CD4-positive, alpha-beta T cell (primary cell): ENCODE results near the gene HDAC4. TPM values are rescaled to one million over a fixed set of nuclear protein-coding genes. Genes with fewer than 3 reads are reported as not detected.
A peak's percentile ranks its signal among the peaks of the same experiment; 100 is the strongest.

Source experiments
- ATAC-seq: fragments of 200-7000 bp; cut with Tn5 transposase; one replicate; pipeline ENCODE4 v1.10.0; 2022; ENCODE audit warnings: mild to moderate bottlenecking; ENCODE audit not compliant: poor library complexity
- CTCF ChIA-PET: fragments of 350-600 bp; sonication (Branson Sonifier 250); formaldehyde crosslinking; loops from one replicate; lab custom pipeline; 2021; ENCODE audit warnings: antibody characterized with exemption, inconsistent platforms; lab: Charles Lee
- POLR2A ChIA-PET: fragments of 350-600 bp; sonication (Branson Sonifier 250); formaldehyde crosslinking; loops from one replicate; lab custom pipeline; 2021; ENCODE audit warnings: antibody characterized with exemption, inconsistent platforms; lab: Charles Lee
- DNase-seq, 14 experiments: peaks; one replicate each; pipeline ENCODE4 v3.0.0-alpha.2; 2013 to 2020; ENCODE audit warnings: mixed read lengths in 2 of 14
- H3K27ac ChIP-seq, 2 donors: one replicate each; pipeline versions ENCODE4 v1.5.1 to v1.7.0; 2013; ENCODE audit warnings: low read length in 2 of 2, low read depth in 1 of 2, mild to moderate bottlenecking in 1 of 2
- H3K27me3 ChIP-seq, 2 experiments: 1 replicate in 1 of 2; 2 replicates in 1 of 2; pipeline versions ENCODE4 v1.6.1 to v1.7.0; 2013; ENCODE audit warnings: low read length in 2 of 2, control low read depth in 1 of 2, mild to moderate bottlenecking in 1 of 2, moderate library complexity in 1 of 2; ENCODE audit not compliant: insufficient read depth in 2 of 2, control insufficient read depth in 1 of 2
- H3K36me3 ChIP-seq: one replicate; pipeline ENCODE4 v1.6.1; 2013; ENCODE audit warnings: low read length, control low read depth; ENCODE audit not compliant: insufficient read depth
- H3K4me1 ChIP-seq: one replicate; pipeline ENCODE4 v1.6.1; 2013; ENCODE audit warnings: low read length, control low read depth; ENCODE audit not compliant: insufficient read depth
- H3K4me3 ChIP-seq: one replicate; pipeline ENCODE4 v1.5.1; 2013; ENCODE audit warnings: mild to moderate bottlenecking, low read length, moderate library complexity
- H3K9me3 ChIP-seq, 2 experiments: 1 replicate in 1 of 2; 2 replicates in 1 of 2; pipeline versions ENCODE4 v1.6.1 to v1.7.0; 2013; ENCODE audit warnings: low read length in 2 of 2, mild to moderate bottlenecking in 2 of 2, control low read depth in 1 of 2, moderate library complexity in 1 of 2; ENCODE audit not compliant: control insufficient read depth in 1 of 2, insufficient read depth in 1 of 2
- H3K27ac Mint-ChIP-seq: one replicate; pipeline ENCODE4 v1.8.0; 2020; ENCODE audit warnings: mixed read lengths
- H3K27me3 Mint-ChIP-seq: one replicate; pipeline ENCODE4 v1.8.0; 2021; ENCODE audit warnings: mixed read lengths
- H3K36me3 Mint-ChIP-seq: one replicate; pipeline ENCODE4 v1.8.0; 2021; ENCODE audit warnings: low read depth, mixed read lengths
- H3K4me1 Mint-ChIP-seq: one replicate; pipeline ENCODE4 v1.8.0; 2021; ENCODE audit warnings: low read depth, mixed read lengths
- H3K4me3 Mint-ChIP-seq: one replicate; pipeline ENCODE4 v1.8.0; 2020; ENCODE audit warnings: mild to moderate bottlenecking, mixed read lengths
- H3K9me3 Mint-ChIP-seq: one replicate; pipeline ENCODE4 v1.8.0; 2020; ENCODE audit warnings: mixed read lengths
- intact Hi-C, 2 experiments: fragments of 100-400 bp; cut with DNase I in 1 of 2; cut with micrococcal nuclease in 1 of 2; formaldehyde crosslinking; loops; one replicate each; pipeline versions ENCODE4 v1.15.1 to v1.9.0; 2023 to 2025; cut with DNase I, micrococcal nuclease
- total RNA-seq, 174 experiments: library from RNA in 2 of 174; stranded (reverse) in 2 of 174; gene quantifications; one replicate each; pipeline ENCODE4 v1.2.3 and lab custom pipeline; 2021 to 2026
- TF ChIP-seq, protein P1 (sequence below): fragments of 200-600 bp; IDR thresholded peaks from one replicate; pipeline ENCODE4 v1.8.0; 2022; ENCODE audit warnings: antibody characterized with exemption, mild to moderate bottlenecking

Gene HDAC4
- total RNA-seq, 2 experiments from 2014 or later = 45.3 to 49.2 TPM

- H3K4me1 ChIP-seq = no peaks in the 10 kb centered on the region
- peaks cover 77% of the 10 kb centered on the region for H3K36me3 ChIP-seq
- Mint-ChIP-seq H3K4me3 (no peak overlapping the region), H3K27me3 (no peaks in the 10 kb centered on the region), H3K36me3 (peaks cover 91% of the 10 kb centered on the region), H3K9me3 (no peaks in the 10 kb centered on the region), H3K27ac (no peak overlapping the region), H3K4me1 (no peaks in the 10 kb centered on the region)
- peaks cover 0 to 37% of the 10 kb centered on the region in 2 experiments for H3K9me3 ChIP-seq
- ChIA-PET CTCF (no interaction called here), POLR2A (no interaction called here)
- TF ChIP-seq, protein P1, sequence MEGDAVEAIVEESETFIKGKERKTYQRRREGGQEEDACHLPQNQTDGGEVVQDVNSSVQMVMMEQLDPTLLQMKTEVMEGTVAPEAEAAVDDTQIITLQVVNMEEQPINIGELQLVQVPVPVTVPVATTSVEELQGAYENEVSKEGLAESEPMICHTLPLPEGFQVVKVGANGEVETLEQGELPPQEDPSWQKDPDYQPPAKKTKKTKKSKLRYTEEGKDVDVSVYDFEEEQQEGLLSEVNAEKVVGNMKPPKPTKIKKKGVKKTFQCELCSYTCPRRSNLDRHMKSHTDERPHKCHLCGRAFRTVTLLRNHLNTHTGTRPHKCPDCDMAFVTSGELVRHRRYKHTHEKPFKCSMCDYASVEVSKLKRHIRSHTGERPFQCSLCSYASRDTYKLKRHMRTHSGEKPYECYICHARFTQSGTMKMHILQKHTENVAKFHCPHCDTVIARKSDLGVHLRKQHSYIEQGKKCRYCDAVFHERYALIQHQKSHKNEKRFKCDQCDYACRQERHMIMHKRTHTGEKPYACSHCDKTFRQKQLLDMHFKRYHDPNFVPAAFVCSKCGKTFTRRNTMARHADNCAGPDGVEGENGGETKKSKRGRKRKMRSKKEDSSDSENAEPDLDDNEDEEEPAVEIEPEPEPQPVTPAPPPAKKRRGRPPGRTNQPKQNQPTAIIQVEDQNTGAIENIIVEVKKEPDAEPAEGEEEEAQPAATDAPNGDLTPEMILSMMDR = no peak
- intact Hi-C loops = no loop called here
- H3K4me3 ChIP-seq = no peak overlapping the region
- ATAC-seq (no peak), DNase-seq (peak in 1 of 14 experiments; percentile 14)
- H3K27me3 ChIP-seq = no peaks in the 10 kb centered on the region
- H3K27ac ChIP-seq = no peak overlapping the region
Measured at GRCh38 chr2:239180526-239181073, 220.2 kb downstream of the HDAC4 start.

- Mint-ChIP-seq H3K27ac (no peak overlapping the region), H3K36me3 (peaks cover 91% of the 10 kb centered on the region), H3K4me1 (no peaks in the 10 kb centered on the region), H3K27me3 (no peaks in the 10 kb centered on the region), H3K9me3 (peaks cover under 1% of the 10 kb centered on the region), H3K4me3 (no peak overlapping the region)
- H3K4me3 ChIP-seq = no peak overlapping the region
- H3K9me3 ChIP-seq = peaks cover 7 to 43% of the 10 kb centered on the region in 2 experiments
- POLR2A ChIA-PET = no interaction called here
- ATAC-seq (no peak), DNase-seq (no peak)
- intact Hi-C loops = no loop called here
- H3K4me1 ChIP-seq = no peaks in the 10 kb centered on the region
- TF ChIP-seq, protein P1 = no peak
- no peak overlapping the region for H3K27ac ChIP-seq
- no peaks in the 10 kb centered on the region for H3K27me3 ChIP-seq
- peaks cover 77% of the 10 kb centered on the region for H3K36me3 ChIP-seq
- CTCF ChIA-PET = no interaction called here
Measured at GRCh38 chr2:239179851-239180371, 220.9 kb downstream of the HDAC4 start.

DNA sequence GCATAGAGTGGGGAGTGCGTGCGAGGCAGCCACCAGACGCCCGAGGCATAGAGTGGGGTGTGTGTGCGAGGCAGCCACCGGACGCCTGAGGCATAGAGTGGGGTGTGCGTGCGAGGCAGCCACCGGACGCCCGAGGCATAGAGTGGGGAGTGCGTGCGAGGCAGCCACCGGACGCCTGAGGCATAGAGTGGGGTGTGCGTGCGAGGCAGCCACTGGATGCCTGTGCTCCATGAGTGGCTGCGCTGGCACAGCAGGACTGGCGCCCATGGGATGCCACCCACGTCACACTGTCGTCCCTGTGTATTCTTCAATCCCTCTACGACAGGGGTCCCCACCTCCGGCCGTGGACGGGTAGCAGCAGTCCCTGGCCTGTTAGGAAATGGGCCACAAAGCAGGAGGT, 221.9 kb downstream of the HDAC4 start:
- Mint-ChIP-seq H3K36me3 (peaks cover 97% of the 10 kb centered on the region), H3K27ac (no peak overlapping the region), H3K4me1 (no peaks in the 10 kb centered on the region), H3K9me3 (peaks cover 9% of the 10 kb centered on the region), H3K27me3 (no peaks in the 10 kb centered on the region), H3K4me3 (no peak overlapping the region)
- TF ChIP-seq, protein P1 = no peak
- H3K4me3 ChIP-seq = no peak overlapping the region
- intact Hi-C loops = no loop called here
- peaks cover 16 to 45% of the 10 kb centered on the region in 2 experiments for H3K9me3 ChIP-seq
- H3K4me1 ChIP-seq = no peaks in the 10 kb centered on the region
- no peak overlapping the region for H3K27ac ChIP-seq
- CTCF ChIA-PET = no interaction called here
- ATAC-seq (no peak), DNase-seq (peak in 1 of 14 experiments; percentile 20)
- no peaks in the 10 kb centered on the region for H3K27me3 ChIP-seq
- peaks cover 80% of the 10 kb centered on the region for H3K36me3 ChIP-seq
- POLR2A ChIA-PET = no interaction called here
